Panc1 (cell line): ENCODE data around the gene CBR4. TPM values are rescaled to one million over a fixed set of nuclear protein-coding genes. Genes with fewer than 3 reads are reported as not detected.

Experiments used
- ATAC-seq: fragments of 200-7000 bp; cut with Tn5 transposase; 2 replicates; pipeline ENCODE4 v1.9.1; 2020; ENCODE audit warnings: mild to moderate bottlenecking, moderate library complexity
- BruUV-seq: library from RNA; stranded (reverse); fragments of 400-500 nt; replicated peaks from 2 replicates; lab custom pipeline; 2021; lab: Mats Ljungman, UMichigan
- CTCF ChIA-PET: fragments of 300-600 bp; sonication (Branson Sonifier 250); formaldehyde crosslinking; loops from one replicate; lab custom pipeline; 2022; ENCODE audit warnings: antibody characterized with exemption; lab: Charles Lee
- POLR2A ChIA-PET: fragments of 300-600 bp; sonication (Branson Sonifier 250); formaldehyde crosslinking; loops from one replicate; lab custom pipeline; 2022; ENCODE audit warnings: antibody characterized with exemption; lab: Charles Lee
- DNase-seq: peaks from one replicate; pipeline ENCODE4 v3.0.0-alpha.2; 2010; ENCODE audit warnings: low read depth, low spot score
- H3K27ac ChIP-seq: 2 replicates; pipeline ENCODE4 v1.5.1; 2011; ENCODE audit warnings: mild to moderate bottlenecking, low read length, inconsistent platforms
- H3K27me3 ChIP-seq: fragments of 200-500 bp; sonication (Bioruptor generic); 2 replicates; pipeline ENCODE4 v1.6.0; 2014; ENCODE audit warnings: low read length, inconsistent platforms; ENCODE audit not compliant: control insufficient read depth, insufficient read depth
- H3K36me3 ChIP-seq: fragments of 200-500 bp; sonication (Bioruptor generic); 2 replicates; pipeline ENCODE4 v1.5.1; 2014; ENCODE audit warnings: inconsistent platforms, mild to moderate bottlenecking, low read length, moderate library complexity; ENCODE audit not compliant: control insufficient read depth, insufficient read depth
- H3K4me1 ChIP-seq: 2 replicates; pipeline ENCODE4 v1.5.1; 2011; ENCODE audit warnings: inconsistent platforms, mild to moderate bottlenecking, low read length, moderate library complexity; ENCODE audit not compliant: control insufficient read depth, insufficient read depth
- H3K4me3 ChIP-seq, 2 experiments: 2 replicates each; pipeline ENCODE4 v1.5.1; 2011 to 2012; ENCODE audit warnings: low read depth in 2 of 2, low read length in 2 of 2, mild to moderate bottlenecking in 2 of 2, inconsistent platforms in 1 of 2, moderate library complexity in 1 of 2
- H3K9me3 ChIP-seq: fragments of 200-500 bp; sonication (Bioruptor generic); 2 replicates; pipeline ENCODE4 v1.5.1; 2014; ENCODE audit warnings: low read depth, mild to moderate bottlenecking, inconsistent platforms, low read length, moderate library complexity; ENCODE audit not compliant: control insufficient read depth, insufficient read depth
- POLR2AphosphoS5 ChIP-seq: IDR thresholded peaks from 2 replicates; pipeline ENCODE4 v1.6.1; 2012; ENCODE audit warnings: mild to moderate bottlenecking, low read depth, low read length, moderate library complexity
- SIN3A ChIP-seq: IDR thresholded peaks from 2 replicates; pipeline ENCODE4 v1.6.1; 2012; ENCODE audit warnings: low read depth, mild to moderate bottlenecking, low read length, moderate library complexity, borderline replicate concordance; ENCODE audit not compliant: insufficient read depth
- TCF7L2 ChIP-seq: IDR thresholded peaks from 2 replicates; pipeline ENCODE4 v1.6.1; 2011; ENCODE audit warnings: mild to moderate bottlenecking, low read depth, low read length, inconsistent platforms
- in situ Hi-C: cut with HindIII; loops from 2 replicates; pipeline ENCODE4 v1.10.0; 2016; ENCODE audit warnings: low sequenced_read_pairs, low pct_unique_long_range_greater_than_20kb
- intact Hi-C: fragments of 100-400 bp; cut with micrococcal nuclease; formaldehyde crosslinking; loops from one replicate; pipeline ENCODE4 v1.10.0; 2022; ENCODE audit not compliant: unreplicated experiment
- total RNA-seq: library from RNA; stranded (reverse); gene quantifications from one replicate; pipeline ENCODE4 v1.2.1, GENCODE V29; 2021; ENCODE audit not compliant: unreplicated experiment
- TF ChIP-seq, protein P1 (sequence below): fragments of 450-650 bp; IDR thresholded peaks from 2 replicates; pipeline ENCODE4 v1.5.1; 2017; ENCODE audit warnings: mild to moderate bottlenecking
- TF ChIP-seq, protein P2 (sequence below), 2 experiments: IDR thresholded peaks; 2 replicates each; pipeline ENCODE4 v1.6.1; 2011 to 2012; ENCODE audit warnings: low read depth in 2 of 2, control low read depth in 1 of 2, low read length in 1 of 2, mild to moderate bottlenecking in 1 of 2, moderate library complexity in 1 of 2; ENCODE audit not compliant: insufficient read depth in 1 of 2

CBR4 gene
- total RNA-seq, 1 experiment from 2014 or later = 13.5 TPM

DNA sequence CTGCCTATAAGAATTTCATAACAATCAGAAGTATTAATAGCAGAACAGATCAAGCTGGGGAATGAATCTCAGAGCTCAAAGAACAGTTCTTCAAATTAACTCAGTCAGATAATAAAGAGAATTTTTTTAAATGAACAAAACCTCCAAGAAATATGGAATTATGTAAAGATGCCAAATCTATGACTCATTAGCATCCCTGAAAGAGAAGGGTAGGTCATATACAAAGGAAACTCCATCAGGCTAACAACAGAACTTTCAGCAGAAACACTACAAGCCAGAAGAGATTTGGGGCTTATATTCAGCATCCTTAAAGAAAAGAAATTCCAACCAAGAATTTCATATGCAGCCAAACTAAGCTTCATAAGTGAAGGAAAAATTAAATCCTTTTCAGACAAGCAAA, 28.6 kb downstream of the CBR4 start:
- H3K27me3 ChIP-seq = no peaks in the 10 kb centered on the region
- no peak overlapping the region for H3K4me3 ChIP-seq
- intact Hi-C loops (no loop called here), in situ Hi-C loops (no loop called here)
- TF ChIP-seq POLR2AphosphoS5 = no peak
- TF ChIP-seq, protein P1, sequence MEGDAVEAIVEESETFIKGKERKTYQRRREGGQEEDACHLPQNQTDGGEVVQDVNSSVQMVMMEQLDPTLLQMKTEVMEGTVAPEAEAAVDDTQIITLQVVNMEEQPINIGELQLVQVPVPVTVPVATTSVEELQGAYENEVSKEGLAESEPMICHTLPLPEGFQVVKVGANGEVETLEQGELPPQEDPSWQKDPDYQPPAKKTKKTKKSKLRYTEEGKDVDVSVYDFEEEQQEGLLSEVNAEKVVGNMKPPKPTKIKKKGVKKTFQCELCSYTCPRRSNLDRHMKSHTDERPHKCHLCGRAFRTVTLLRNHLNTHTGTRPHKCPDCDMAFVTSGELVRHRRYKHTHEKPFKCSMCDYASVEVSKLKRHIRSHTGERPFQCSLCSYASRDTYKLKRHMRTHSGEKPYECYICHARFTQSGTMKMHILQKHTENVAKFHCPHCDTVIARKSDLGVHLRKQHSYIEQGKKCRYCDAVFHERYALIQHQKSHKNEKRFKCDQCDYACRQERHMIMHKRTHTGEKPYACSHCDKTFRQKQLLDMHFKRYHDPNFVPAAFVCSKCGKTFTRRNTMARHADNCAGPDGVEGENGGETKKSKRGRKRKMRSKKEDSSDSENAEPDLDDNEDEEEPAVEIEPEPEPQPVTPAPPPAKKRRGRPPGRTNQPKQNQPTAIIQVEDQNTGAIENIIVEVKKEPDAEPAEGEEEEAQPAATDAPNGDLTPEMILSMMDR = no peak
- no peak for TF ChIP-seq SIN3A
- no peak for TF ChIP-seq TCF7L2
- TF ChIP-seq, protein P2, sequence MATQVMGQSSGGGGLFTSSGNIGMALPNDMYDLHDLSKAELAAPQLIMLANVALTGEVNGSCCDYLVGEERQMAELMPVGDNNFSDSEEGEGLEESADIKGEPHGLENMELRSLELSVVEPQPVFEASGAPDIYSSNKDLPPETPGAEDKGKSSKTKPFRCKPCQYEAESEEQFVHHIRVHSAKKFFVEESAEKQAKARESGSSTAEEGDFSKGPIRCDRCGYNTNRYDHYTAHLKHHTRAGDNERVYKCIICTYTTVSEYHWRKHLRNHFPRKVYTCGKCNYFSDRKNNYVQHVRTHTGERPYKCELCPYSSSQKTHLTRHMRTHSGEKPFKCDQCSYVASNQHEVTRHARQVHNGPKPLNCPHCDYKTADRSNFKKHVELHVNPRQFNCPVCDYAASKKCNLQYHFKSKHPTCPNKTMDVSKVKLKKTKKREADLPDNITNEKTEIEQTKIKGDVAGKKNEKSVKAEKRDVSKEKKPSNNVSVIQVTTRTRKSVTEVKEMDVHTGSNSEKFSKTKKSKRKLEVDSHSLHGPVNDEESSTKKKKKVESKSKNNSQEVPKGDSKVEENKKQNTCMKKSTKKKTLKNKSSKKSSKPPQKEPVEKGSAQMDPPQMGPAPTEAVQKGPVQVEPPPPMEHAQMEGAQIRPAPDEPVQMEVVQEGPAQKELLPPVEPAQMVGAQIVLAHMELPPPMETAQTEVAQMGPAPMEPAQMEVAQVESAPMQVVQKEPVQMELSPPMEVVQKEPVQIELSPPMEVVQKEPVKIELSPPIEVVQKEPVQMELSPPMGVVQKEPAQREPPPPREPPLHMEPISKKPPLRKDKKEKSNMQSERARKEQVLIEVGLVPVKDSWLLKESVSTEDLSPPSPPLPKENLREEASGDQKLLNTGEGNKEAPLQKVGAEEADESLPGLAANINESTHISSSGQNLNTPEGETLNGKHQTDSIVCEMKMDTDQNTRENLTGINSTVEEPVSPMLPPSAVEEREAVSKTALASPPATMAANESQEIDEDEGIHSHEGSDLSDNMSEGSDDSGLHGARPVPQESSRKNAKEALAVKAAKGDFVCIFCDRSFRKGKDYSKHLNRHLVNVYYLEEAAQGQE (IDR thresholded peaks at IDR 0.05; ENCODE audit: insufficient read depth in 1 of 2, low read depth in 2 of 2, low read length in 1 of 2) = no peak
- no peak overlapping the region for H3K27ac ChIP-seq
- H3K9me3 ChIP-seq = no peaks in the 10 kb centered on the region
- no peaks in the 10 kb centered on the region for H3K36me3 ChIP-seq
- no peak for DNase-seq
- no peak for ATAC-seq
- ChIA-PET POLR2A (no interaction called here), CTCF (no interaction called here)
- BruUV-seq = no TSS peak
- H3K4me1 ChIP-seq = no peaks in the 10 kb centered on the region

DNA sequence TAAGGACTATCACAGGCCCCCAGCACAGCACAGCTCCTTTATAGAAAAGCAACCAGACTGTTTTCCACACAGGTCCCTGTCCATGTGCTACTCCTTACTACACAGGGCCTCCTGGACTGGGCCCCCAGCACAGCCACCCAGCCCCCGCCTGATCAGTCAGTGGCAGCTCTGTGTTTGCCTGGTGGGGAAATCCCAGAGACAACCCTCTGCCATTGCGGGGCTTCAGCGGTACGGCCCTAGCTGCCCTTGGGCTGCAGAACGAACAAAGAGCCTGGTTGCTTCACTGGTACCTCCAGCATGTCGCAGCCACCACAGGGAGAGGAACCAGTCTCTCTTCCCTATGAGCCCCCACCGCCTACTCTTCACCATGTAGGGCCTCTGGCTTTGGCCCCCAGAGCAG, 30.7 kb downstream of the CBR4 start:
- no peak for TF ChIP-seq SIN3A
- TF ChIP-seq, protein P2 (IDR thresholded peaks at IDR 0.05; ENCODE audit: insufficient read depth in 1 of 2, low read depth in 2 of 2, low read length in 1 of 2) = no peak
- TF ChIP-seq POLR2AphosphoS5 = no peak
- TF ChIP-seq, protein P1 = no peak
- no peak for TF ChIP-seq TCF7L2
- ATAC-seq = no peak
- CTCF ChIA-PET = no interaction called here
- Histone ChIP-seq H3K9me3 (no peaks in the 10 kb centered on the region), H3K4me3 (no peak overlapping the region), H3K27ac (no peak overlapping the region), H3K36me3 (no peaks in the 10 kb centered on the region), H3K4me1 (no peaks in the 10 kb centered on the region), H3K27me3 (no peaks in the 10 kb centered on the region)
- DNase-seq = no peak
- intact Hi-C loops (no loop called here), in situ Hi-C loops (no loop called here)
- BruUV-seq = no TSS peak
- POLR2A ChIA-PET = no interaction called here
